Trophoblast cell (in vitro differentiated cells and primary cell): ENCODE data around the gene CAMK4.

ENCODE experiments used
- DNase-seq, 2 donors: peaks; one replicate each; pipeline ENCODE4 v3.0.0-alpha.2; 2016
- H2AFZ ChIP-seq: 2 replicates; pipeline ENCODE4 v1.6.1; 2013; ENCODE audit warnings: low read length, moderate library complexity, mild to moderate bottlenecking; ENCODE audit not compliant: insufficient read depth, poor library complexity
- H2AK5ac ChIP-seq: 2 replicates; pipeline ENCODE4 v1.6.1; 2013; ENCODE audit warnings: mild to moderate bottlenecking, low read length
- H2BK120ac ChIP-seq: 2 replicates; pipeline ENCODE4 v1.6.1; 2013; ENCODE audit warnings: low read length, mild to moderate bottlenecking, moderate library complexity; ENCODE audit not compliant: insufficient read depth, poor library complexity
- H2BK12ac ChIP-seq: 2 replicates; pipeline ENCODE4 v1.6.1; 2013; ENCODE audit warnings: mild to moderate bottlenecking, low read length, moderate library complexity
- H2BK5ac ChIP-seq: 2 replicates; pipeline ENCODE4 v1.6.1; 2013; ENCODE audit warnings: low read length, low read depth, moderate library complexity, mild to moderate bottlenecking; ENCODE audit not compliant: poor library complexity
- H3K14ac ChIP-seq: 2 replicates; pipeline ENCODE4 v1.6.1; 2013; ENCODE audit warnings: mild to moderate bottlenecking, low read length
- H3K18ac ChIP-seq: 2 replicates; pipeline ENCODE4 v1.6.1; 2013; ENCODE audit warnings: mild to moderate bottlenecking, low read length
- H3K23ac ChIP-seq: 2 replicates; pipeline ENCODE4 v1.6.1; 2013; ENCODE audit warnings: low read length
- H3K27ac ChIP-seq: 2 replicates; pipeline ENCODE4 v1.5.1; 2013; ENCODE audit warnings: low read depth, mild to moderate bottlenecking, inconsistent platforms, low read length, moderate library complexity
- H3K27me3 ChIP-seq: 2 replicates; pipeline ENCODE4 v1.6.1; 2013; ENCODE audit warnings: inconsistent platforms, mild to moderate bottlenecking, low read length, moderate library complexity; ENCODE audit not compliant: insufficient read depth
- H3K36me3 ChIP-seq, 2 experiments: 1 replicate in 1 of 2; 2 replicates in 1 of 2; pipeline ENCODE4 v1.6.1; 2013; ENCODE audit warnings: low read length in 2 of 2, mild to moderate bottlenecking in 2 of 2, moderate library complexity in 1 of 2; ENCODE audit not compliant: insufficient read depth in 2 of 2, control insufficient read depth in 1 of 2
- H3K4ac ChIP-seq: 2 replicates; pipeline ENCODE4 v1.6.1; 2013; ENCODE audit warnings: low read depth, mild to moderate bottlenecking, low read length, moderate library complexity
- H3K4me1 ChIP-seq, 2 experiments: 1 replicate in 1 of 2; 2 replicates in 1 of 2; pipeline ENCODE4 v1.6.1; 2013; ENCODE audit warnings: low read length in 2 of 2, mild to moderate bottlenecking in 2 of 2, moderate library complexity in 1 of 2; ENCODE audit not compliant: insufficient read depth in 2 of 2, control insufficient read depth in 1 of 2
- H3K4me2 ChIP-seq: 2 replicates; pipeline ENCODE4 v1.6.1; 2013; ENCODE audit warnings: inconsistent platforms, mild to moderate bottlenecking, low read length, moderate library complexity
- H3K4me3 ChIP-seq: 2 replicates; pipeline ENCODE4 v1.5.1; 2013; ENCODE audit warnings: mild to moderate bottlenecking, low read depth, low read length, inconsistent platforms
- H3K79me1 ChIP-seq: one replicate; pipeline ENCODE4 v1.6.1; 2013; ENCODE audit warnings: low read length
- H3K79me2 ChIP-seq: 2 replicates; pipeline ENCODE4 v1.6.1; 2013; ENCODE audit warnings: low read length, mild to moderate bottlenecking; ENCODE audit not compliant: control insufficient read depth, insufficient read depth, poor library complexity
- H3K9ac ChIP-seq: 2 replicates; pipeline ENCODE4 v1.6.1; 2013; ENCODE audit warnings: mild to moderate bottlenecking, low read length
- H3K9me3 ChIP-seq: 2 replicates; pipeline ENCODE4 v1.6.1; 2013; ENCODE audit warnings: low read depth, mild to moderate bottlenecking, control low read depth, inconsistent platforms, low read length; ENCODE audit not compliant: insufficient read depth
- H4K12ac ChIP-seq: 2 replicates; pipeline ENCODE4 v1.6.1; 2013; ENCODE audit warnings: low read depth, mild to moderate bottlenecking, low read length, moderate library complexity
- H4K8ac ChIP-seq: 2 replicates; pipeline ENCODE4 v1.6.1; 2013; ENCODE audit warnings: low read depth, mild to moderate bottlenecking, low read length, moderate library complexity
- H4K91ac ChIP-seq: one replicate; pipeline ENCODE4 v1.6.1; 2013; ENCODE audit warnings: low read depth, mild to moderate bottlenecking, low read length, moderate library complexity
- WGBS: extraction: QIAGEN DNeasy Blood & Tissue Kit; methylation state at CpG from one replicate; pipeline ENCODE4 v1.1.7; 2013; ENCODE audit warnings: missing lambda C conversion rate; ENCODE audit not compliant: insufficient read length, insufficient coverage; ENCODE audit errors: extremely low coverage; 5-methylcytosine and 5-hydroxymethylcytosine counted together

CAMK4 gene

DNA sequence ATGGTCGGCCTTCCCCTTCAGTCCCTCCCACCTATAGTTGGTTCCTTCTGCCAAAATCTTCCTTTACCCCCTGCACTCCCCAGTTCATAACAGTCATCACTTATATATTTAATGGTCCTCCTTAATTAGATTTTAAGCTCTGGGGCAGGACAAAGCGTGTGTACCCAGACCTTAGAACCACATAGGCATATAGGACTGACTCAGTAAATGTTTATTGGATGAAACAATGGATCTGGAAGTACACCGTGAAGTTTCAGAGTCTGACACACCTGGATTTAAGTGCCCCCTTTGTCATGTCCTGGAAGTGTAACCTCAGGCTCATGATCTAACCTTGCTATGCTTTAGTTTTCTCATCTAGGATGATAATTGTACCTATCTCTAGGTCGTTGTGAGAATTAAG is 256.2 kb downstream of the CAMK4 start:
- no CpG with 5 or more reads among the region's 4 CpGs for WGBS

DNA sequence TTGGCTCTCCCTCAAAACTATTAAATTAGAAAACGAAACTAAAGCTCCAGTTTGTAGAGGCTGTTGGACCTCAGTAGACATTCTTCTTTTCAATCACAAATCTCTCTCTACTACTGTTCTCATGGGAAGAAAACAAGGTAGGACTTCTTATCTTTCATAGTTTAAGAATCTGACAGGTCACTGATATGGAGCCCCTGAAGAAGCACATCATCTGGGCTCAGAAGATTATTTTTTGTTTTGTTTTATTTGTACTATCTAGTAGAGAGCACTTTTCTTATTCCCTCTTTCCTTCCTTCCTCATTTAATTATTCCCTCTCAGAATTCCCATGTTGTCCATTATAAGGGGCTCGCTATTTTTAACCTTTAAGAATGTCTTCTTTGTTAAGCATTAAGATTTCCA is 261.9 kb downstream of the CAMK4 start:
- H3K9me3 ChIP-seq: no peaks in the 10 kb centered on the region
- H3K79me2 ChIP-seq: no peaks in the 10 kb centered on the region
- H4K91ac ChIP-seq: no peak overlapping the region
- no peak overlapping the region for H3K4me2 ChIP-seq
- no peak overlapping the region for H3K23ac ChIP-seq
- H3K4me3 ChIP-seq: no peak overlapping the region
- H2BK5ac ChIP-seq: no peak overlapping the region
- H3K18ac ChIP-seq: no peak overlapping the region
- H2AFZ ChIP-seq: no peak overlapping the region
- H3K27ac ChIP-seq: no peak overlapping the region
- no peaks in the 10 kb centered on the region for H3K36me3 ChIP-seq
- H3K79me1 ChIP-seq: no peaks in the 10 kb centered on the region
- no peak overlapping the region for H2AK5ac ChIP-seq
- no peak overlapping the region for H3K9ac ChIP-seq
- H4K8ac ChIP-seq: no peak overlapping the region
- H3K14ac ChIP-seq: no peak overlapping the region
- H2BK12ac ChIP-seq: no peak overlapping the region
- DNase-seq: no peak
- H3K27me3 ChIP-seq: no peaks in the 10 kb centered on the region
- H4K12ac ChIP-seq: no peak overlapping the region
- no peaks in the 10 kb centered on the region for H3K4me1 ChIP-seq
- H2BK120ac ChIP-seq: no peak overlapping the region
- WGBS: no CpG with 5 or more reads among the region's 2 CpGs
- no peak overlapping the region for H3K4ac ChIP-seq

More for the DNA sequence above, 256.2 kb downstream of the CAMK4 start:
- no peak overlapping the region for H4K8ac ChIP-seq
- no peak overlapping the region for H3K14ac ChIP-seq
- H2BK12ac ChIP-seq: no peak overlapping the region
- H3K4me2 ChIP-seq: no peak overlapping the region
- H3K9me3 ChIP-seq: no peaks in the 10 kb centered on the region
- no peak overlapping the region for H2AFZ ChIP-seq
- H2AK5ac ChIP-seq: no peak overlapping the region
- DNase-seq: no peak
- no peaks in the 10 kb centered on the region for H3K36me3 ChIP-seq
- no peak overlapping the region for H4K91ac ChIP-seq
- no peak overlapping the region for H3K9ac ChIP-seq
- H4K12ac ChIP-seq: no peak overlapping the region
- H3K79me2 ChIP-seq: no peaks in the 10 kb centered on the region
- no peak overlapping the region for H3K23ac ChIP-seq
- no peaks in the 10 kb centered on the region for H3K27me3 ChIP-seq
- H3K18ac ChIP-seq: no peak overlapping the region
- H2BK120ac ChIP-seq: no peak overlapping the region
- H3K27ac ChIP-seq: no peak overlapping the region
- no peak overlapping the region for H2BK5ac ChIP-seq
- H3K4ac ChIP-seq: no peak overlapping the region
- H3K4me3 ChIP-seq: no peak overlapping the region
- H3K4me1 ChIP-seq: peaks cover 0 to 2% of the 10 kb centered on the region in 2 experiments
- no peaks in the 10 kb centered on the region for H3K79me1 ChIP-seq

DNA sequence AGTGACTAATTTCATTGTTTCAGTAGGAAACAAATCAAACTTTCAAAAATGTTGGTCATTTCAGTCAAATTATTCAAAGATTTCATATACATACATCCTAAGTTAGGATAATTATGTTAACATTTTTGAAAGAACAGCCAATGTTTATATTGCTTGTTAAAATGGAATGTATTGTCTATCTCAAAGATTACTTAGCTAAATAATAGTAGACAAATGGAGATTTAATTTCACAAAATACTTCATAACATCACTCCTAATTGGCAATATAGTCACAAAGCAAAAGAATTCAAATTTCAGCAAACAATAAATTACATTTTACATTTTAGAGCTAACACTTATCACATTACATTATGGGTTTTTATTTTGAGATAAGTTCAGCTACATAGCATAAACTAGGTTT is 262.7 kb downstream of the CAMK4 start:
- Histone ChIP-seq H3K9ac (no peak overlapping the region), H2BK12ac (no peak overlapping the region), H2AFZ (no peak overlapping the region), H2BK120ac (no peak overlapping the region), H3K79me2 (no peaks in the 10 kb centered on the region), H4K12ac (no peak overlapping the region), H4K8ac (no peak overlapping the region), H2AK5ac (no peak overlapping the region), H3K36me3 (no peaks in the 10 kb centered on the region), H2BK5ac (no peak overlapping the region), H3K4me2 (no peak overlapping the region), H3K9me3 (no peaks in the 10 kb centered on the region), H3K27ac (no peak overlapping the region), H3K79me1 (no peaks in the 10 kb centered on the region), H3K18ac (no peak overlapping the region), H3K4me3 (no peak overlapping the region), H3K23ac (no peak overlapping the region), H3K27me3 (no peaks in the 10 kb centered on the region), H3K4me1 (no peaks in the 10 kb centered on the region), H3K14ac (no peak overlapping the region), H4K91ac (no peak overlapping the region), H3K4ac (no peak overlapping the region)
- peak in 1 of 2 donors; percentile 50 for DNase-seq

DNA sequence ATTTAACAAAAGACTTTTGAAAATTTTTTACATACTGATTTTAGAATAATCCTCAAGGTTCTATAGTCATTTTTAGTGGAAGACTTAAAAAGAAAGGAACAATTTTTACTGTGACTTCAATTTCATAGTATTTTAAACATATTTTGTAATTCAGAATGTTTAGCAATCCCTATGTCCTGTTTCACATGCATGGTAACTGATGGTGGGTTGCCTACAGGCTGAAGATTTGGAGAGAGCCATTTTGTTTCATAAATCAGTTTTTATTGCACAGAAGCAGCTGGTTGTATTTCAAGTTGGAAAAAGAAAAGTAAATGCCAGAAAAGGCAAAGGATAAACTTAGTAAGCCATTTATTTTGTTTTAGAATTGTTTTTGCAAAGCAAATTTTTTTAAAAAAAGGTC is 264.2 kb downstream of the CAMK4 start:
- Histone ChIP-seq H3K36me3 (peaks cover 0 to 3% of the 10 kb centered on the region in 2 experiments), H3K27me3 (no peaks in the 10 kb centered on the region), H3K9ac (no peak overlapping the region), H4K91ac (no peak overlapping the region), H2BK5ac (no peak overlapping the region), H2BK120ac (no peak overlapping the region), H3K4me2 (no peak overlapping the region), H4K12ac (no peak overlapping the region), H2BK12ac (no peak overlapping the region), H3K79me1 (no peaks in the 10 kb centered on the region), H3K9me3 (no peaks in the 10 kb centered on the region), H3K27ac (no peak overlapping the region), H4K8ac (no peak overlapping the region), H3K4ac (no peak overlapping the region), H2AFZ (no peak overlapping the region), H3K14ac (no peak overlapping the region), H3K4me1 (no peaks in the 10 kb centered on the region), H2AK5ac (no peak overlapping the region), H3K18ac (no peak overlapping the region), H3K23ac (no peak overlapping the region), H3K4me3 (no peak overlapping the region), H3K79me2 (no peaks in the 10 kb centered on the region)
- no peak for DNase-seq

DNA sequence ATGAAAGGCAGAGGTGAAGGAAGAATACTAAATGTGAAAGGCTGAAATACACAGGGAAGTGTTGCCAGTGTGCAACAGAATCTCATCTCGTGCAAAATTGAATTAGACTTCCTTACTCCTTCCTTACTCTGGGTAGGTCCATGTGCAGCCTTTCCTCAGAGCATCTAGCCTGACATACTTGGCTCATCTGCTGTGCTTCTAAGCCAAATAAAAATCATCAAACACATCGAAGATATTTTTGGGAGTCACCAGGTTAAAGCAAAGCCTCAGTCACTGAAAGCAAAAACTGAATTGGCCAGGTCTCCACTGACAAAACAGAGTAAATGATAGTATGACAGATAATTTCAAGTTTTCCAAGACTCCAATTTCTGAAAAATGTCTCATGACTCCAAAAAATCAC is 268.8 kb downstream of the CAMK4 start:
- peaks cover 5% of the 10 kb centered on the region for H3K79me1 ChIP-seq
- H3K27ac ChIP-seq: no peak overlapping the region
- DNase-seq: no peak
- no peak overlapping the region for H3K9ac ChIP-seq
- H3K9me3 ChIP-seq: no peaks in the 10 kb centered on the region
- H4K12ac ChIP-seq: no peak overlapping the region
- no peak overlapping the region for H4K8ac ChIP-seq
- WGBS: no CpG with 5 or more reads among the region's 2 CpGs
- no peak overlapping the region for H2BK120ac ChIP-seq
- H2BK5ac ChIP-seq: no peak overlapping the region
- no peak overlapping the region for H3K4ac ChIP-seq
- H3K14ac ChIP-seq: no peak overlapping the region
- H3K79me2 ChIP-seq: no peaks in the 10 kb centered on the region
- H3K36me3 ChIP-seq: peaks cover 0 to 6% of the 10 kb centered on the region in 2 experiments
- H2AK5ac ChIP-seq: no peak overlapping the region
- no peaks in the 10 kb centered on the region for H3K4me1 ChIP-seq
- no peak overlapping the region for H3K4me3 ChIP-seq
- no peak overlapping the region for H2AFZ ChIP-seq
- no peak overlapping the region for H3K18ac ChIP-seq
- H2BK12ac ChIP-seq: no peak overlapping the region
- H3K23ac ChIP-seq: no peak overlapping the region
- H3K27me3 ChIP-seq: no peaks in the 10 kb centered on the region
- no peak overlapping the region for H4K91ac ChIP-seq
- no peak overlapping the region for H3K4me2 ChIP-seq
